Breast epithelium (tissue), 3 donors: ENCODE data around the gene ZNF787.

Source experiments
- CTCF ChIP-seq, 3 donors: fragments of 450-650 bp; IDR thresholded peaks; one replicate each; pipeline ENCODE4 v1.5.1; 2016 to 2017; ENCODE audit warnings: antibody characterized with exemption in 3 of 3, mild to moderate bottlenecking in 3 of 3, moderate library complexity in 3 of 3
- POLR2A ChIP-seq: fragments of 450-650 bp; IDR thresholded peaks from one replicate; pipeline ENCODE4 v1.6.1; 2016; ENCODE audit warnings: antibody characterized with exemption, mild to moderate bottlenecking, moderate library complexity
- POLR2AphosphoS5 ChIP-seq, 3 donors: sonication (generic); formaldehyde crosslinking; IDR thresholded peaks; one replicate each; pipeline ENCODE4 v1.6.1; 2017; ENCODE audit warnings: antibody characterized with exemption in 3 of 3

- no peak for TF ChIP-seq CTCF (IDR thresholded peaks at IDR 0.05)
- TF ChIP-seq POLR2AphosphoS5 (IDR thresholded peaks at IDR 0.05) = no peak
- no peak for TF ChIP-seq POLR2A
Measured at GRCh38 chr19:56114778-56115110, 6.4 kb downstream of the ZNF787 start.
